Medulla oblongata (tissue), 1 donor: ENCODE measurements around the gene YPEL2.

Experiments used
- DNase-seq: peaks from one replicate; pipeline ENCODE4 v3.0.0-alpha.2; 2015; ENCODE audit errors: extremely low spot score

The YPEL2 gene

DNA sequence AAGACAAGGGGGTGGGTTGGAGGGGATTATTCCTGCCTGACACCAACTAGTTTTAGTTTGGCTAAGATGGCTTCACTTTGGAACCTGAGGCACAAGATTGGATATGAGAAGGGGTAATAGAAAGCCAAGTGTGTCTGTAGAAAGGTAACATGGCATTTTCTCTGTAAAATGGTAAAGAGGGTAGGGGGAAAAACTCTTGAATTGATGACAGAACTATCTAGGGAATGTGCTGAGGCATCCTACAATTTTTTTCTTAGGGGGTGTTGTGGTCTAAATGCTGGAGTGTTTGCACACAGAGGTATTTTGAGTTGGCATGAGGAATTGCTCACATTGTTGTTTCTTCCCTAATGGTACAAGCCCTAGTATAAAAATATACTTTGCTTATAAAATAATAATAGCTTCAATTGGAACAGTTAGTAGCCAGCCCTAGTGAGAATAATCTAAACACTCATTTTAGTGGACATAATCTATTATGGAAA lies 25.8 kb downstream of the YPEL2 start:
- no peak for DNase-seq

DNA sequence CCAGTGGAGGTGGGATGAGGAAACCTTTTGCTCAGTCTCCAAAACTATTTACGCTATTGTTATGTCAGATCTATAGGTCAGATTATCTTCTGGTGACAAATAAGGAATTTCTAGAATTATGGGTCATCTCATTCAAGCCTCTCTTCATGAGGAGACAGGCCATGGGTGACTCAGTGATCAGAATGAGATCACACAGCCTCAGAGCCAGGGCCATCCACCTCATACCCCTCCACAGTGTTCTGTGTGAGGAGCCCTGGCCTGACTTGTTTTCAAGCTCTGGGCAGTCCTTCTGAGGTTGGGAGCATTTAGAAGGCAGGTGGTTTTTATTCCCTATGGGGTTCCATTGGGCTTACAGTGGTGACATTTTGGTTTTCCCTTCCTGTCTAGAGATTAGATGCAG lies 26.5 kb downstream of the YPEL2 start:
- no peak for DNase-seq

- DNase-seq, result no peak
These were observed 29.9 kb downstream of the YPEL2 start for GRCh38 chr17:59361386-59361785.

- DNase-seq, result no peak
These were observed 30.7 kb downstream of the YPEL2 start for GRCh38 chr17:59361916-59362810.

DNA sequence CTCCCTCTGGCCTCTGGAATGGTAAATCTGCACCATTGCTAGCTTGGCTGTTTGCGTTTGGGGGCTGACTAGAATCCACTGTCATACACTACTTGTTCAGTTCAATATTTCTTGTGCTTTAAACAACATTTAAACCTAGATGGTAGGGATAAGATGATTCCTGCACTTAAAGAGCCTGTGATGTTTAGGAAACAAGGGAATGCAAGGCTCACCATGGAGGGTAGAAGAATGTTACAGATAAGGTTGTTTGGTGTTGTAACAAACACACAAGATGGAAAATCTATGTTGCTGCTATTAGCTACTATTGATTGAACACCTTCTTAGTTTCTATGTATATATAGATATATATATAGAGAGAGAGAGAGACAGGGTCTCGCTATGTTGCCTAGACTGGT lies 31.4 kb downstream of the YPEL2 start:
- DNase-seq, result no peak

DNA sequence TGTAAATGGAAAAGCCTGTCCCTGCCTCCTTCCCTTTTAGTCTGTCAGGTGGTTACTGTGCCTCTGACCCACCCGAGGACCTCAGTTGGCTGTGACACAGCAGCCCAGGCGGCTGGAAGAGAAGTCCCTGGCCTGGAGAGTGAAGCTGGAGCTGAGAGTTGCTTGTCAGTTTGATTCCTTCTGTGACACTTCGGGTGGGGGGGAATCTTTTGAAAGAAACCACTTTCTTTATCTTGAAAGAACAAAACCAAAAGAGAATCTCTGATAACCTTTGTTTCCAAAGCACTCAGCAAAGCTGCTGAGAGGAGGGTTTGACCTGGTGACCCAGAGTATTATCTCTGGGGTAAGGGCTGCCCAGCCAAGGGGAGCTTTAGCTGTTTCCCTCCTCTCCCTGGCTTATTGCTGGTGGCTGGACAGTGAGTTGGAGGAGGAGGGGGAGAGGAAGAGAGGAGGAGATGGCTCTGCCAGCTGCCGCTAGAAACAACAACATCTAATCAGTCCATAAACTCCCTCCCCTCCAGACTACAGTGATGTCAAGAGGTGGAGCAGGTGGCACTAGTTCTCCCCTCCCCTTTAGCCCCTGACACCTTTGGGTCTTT lies 34.0 kb downstream of the YPEL2 start:
- peak; percentile 84 for DNase-seq

DNA sequence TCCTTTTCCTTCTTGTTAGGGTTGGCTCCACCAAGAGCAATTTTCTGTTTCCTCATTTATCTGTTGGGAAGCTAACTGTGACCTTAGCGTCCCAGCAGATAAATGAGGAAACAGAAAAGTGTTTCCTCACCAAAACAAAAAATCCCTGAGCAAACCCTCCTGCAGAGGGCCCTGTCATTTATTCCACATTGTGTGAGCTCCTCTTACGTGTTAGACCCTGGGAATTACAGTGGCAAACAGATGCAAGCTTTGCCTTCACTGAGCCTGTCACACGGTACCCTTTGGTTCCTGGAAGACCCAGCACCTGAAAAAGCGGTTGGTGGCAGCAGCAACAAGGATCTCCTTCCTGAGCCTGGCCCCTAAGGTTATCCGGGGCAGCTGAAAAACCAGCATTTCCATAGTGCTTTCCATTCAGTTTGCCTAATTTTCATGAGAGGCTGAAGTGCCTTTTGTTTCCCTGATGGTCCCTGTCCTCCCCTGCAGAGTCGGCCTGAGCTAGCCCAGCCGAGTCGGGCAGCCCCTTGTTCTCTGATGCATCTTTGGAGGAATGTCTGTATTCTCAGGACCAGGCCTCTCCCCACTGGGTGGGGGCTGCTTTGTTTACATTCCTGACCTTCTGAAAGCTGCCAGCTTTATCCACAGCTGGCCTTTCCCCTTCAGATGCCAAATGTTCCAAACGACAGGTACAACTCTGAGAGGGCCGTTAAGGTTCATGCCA lies 34.7 kb downstream of the YPEL2 start:
- peak; percentile 59 for DNase-seq

- DNase-seq, result peak; percentile 72
These were observed 35.6 kb downstream of the YPEL2 start for GRCh38 chr17:59366773-59367656.

DNA sequence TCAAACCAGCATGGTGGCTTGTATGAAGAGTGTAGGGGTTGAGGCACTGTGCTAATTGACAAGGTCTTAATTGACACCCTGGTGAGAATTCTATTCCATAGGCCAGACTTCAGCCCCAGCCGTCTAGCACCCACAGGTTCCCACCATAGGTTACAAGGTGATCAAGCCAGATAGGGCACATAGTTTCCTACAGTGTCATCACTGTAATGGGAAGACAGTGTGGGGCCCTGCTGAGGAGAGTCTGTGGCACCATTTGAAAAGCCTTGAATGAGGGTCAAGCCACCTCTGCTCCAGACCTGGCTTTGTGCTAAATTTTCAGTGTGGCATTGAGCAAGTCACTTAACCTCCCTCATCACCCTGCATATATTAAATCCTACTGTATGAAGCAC lies 36.2 kb downstream of the YPEL2 start:
- no peak for DNase-seq

DNA sequence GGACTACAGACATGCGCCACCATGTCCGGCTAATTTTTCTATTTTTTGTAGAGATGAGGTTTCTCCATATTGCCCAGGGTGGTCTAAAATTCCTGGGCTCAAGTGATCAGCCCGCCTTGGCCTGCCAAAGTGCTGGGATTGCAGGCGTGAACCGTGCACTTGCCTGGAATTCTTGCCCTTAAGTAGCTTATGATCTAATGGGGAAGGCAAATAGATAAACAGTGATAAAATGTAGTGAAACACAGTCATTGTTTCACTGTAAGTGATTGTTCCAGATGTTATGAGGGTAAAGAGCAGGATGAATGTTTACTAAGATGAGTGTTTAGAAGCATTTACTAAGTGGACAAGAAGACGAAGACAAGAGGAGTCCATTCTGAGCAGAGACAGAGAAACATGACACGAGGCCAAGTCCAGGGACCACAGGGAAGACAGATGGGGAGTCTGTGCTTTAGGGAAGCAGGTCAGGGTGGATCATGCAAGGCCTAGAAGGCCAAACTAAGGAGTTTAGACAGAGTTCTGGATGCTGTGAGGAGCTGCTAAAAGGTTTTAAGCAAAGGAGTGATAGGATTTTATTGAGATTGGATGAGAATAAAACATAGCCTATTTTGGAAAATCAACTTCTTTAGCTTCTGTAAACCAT lies 36.9 kb downstream of the YPEL2 start:
- DNase-seq, result no peak

DNA sequence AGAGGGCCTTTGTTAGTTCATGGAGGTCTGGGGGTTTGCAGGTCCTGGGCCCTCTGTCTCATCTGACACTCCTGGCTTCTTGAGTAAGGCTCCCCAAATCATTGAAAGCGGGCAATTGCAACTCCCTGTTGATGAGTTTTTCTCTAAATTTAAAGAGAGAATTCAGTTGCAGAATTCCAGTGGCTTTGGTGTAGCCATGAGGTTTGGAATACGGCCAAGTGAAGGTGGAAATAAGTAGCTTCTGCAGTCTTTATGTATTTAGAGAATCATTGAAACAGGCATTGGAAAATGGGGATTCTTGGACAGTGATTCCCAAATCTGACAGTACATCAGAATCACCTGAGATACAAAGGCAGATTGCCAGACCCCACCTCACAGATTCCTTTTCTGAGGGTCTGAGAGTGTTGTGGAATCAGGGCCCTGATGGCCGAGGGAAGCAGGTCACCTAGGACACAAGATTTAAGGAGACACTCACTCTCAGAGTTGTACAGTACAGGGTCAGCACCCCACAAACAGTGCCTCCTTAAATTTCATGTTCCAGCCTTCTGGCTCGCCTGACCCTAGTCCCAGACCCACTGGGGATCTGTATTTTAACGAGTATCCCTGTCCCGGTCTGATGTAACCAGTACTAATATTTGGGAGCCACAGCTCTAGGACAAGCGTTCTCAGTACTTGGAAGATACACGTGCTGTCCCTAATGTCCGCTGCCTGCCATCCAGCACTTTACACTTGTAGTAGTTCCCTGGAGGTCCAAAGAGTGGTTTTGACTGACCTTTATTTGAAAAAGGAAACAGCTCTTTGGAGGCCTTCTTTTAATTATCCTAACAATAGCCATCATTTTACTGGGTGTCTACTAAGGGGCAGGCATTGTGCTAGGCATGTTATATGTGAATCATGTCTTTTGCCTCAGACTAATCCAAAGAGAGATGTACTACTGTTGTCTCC lies 37.8 kb downstream of the YPEL2 start:
- no peak for DNase-seq

GRCh38 chr17:59370593-59371299 lies 39.3 kb downstream of the YPEL2 start:
- DNase-seq, result no peak

DNA sequence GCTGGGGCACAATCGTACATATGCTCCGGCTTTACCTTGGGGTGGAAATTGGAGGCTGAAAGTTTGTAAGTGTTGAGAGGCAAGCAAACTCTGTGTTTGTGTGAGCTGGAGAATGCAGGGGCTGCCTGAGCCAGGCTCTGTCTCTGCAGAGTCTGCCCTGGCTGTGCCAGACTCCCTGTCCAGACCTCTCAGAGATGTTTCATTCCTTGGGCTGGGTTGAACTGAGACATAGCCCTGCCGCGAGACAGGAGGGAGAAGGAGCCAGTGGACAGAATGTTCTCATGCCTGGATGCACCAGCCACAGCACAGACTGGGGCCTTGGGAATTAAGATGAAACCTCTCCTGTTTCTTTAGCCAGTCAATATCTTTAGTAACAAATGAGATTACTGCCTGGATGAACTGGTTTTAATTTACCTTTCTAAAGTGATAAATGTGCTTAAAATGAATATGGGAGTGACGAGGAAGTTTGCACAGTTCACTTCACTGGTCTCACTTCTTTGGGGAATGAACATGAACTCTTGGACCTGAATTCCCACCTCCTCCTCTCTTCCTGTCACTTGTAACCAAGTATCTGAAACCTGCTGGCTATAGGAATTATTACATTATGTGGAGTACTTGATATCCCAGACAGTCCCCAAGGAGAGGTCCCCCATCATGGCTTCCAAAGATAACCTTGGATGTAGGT lies 40.1 kb downstream of the YPEL2 start:
- DNase-seq, result peak; percentile 71

DNA sequence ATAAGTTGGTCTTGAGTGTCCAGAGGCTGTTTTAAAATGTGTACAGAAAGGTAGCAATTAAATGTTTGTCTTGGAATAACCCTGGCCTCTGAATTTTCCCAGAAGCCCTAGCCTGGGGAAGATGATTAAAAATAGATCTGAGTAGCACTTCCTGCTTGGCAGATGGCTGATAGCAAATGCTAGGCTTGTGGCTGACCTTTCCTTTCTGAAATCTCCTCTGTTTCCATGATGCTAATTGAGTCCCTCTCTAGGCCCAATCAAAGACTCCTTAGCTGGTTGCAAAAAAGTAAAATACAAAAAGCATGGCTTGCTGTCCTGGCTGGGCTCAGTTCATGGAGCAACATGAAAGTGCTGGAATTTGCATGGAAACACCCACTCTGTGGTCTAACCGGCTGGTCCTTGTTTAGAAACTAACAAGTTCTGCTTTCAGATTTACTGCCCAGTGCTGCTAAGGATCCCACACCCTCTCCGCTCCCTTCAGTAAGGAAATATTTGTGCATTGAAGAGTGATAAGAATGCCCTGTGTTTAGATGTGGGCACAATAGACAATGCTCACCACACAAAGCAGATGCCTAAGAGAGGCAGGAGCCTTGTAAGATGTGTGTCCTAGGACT lies 40.8 kb downstream of the YPEL2 start:
- DNase-seq, result peak; percentile 82

- DNase-seq, result no peak
These were observed 42.5 kb downstream of the YPEL2 start for GRCh38 chr17:59373882-59374495.

GRCh38 chr17:59374612-59375011 lies 43.2 kb downstream of the YPEL2 start:
- DNase-seq, result no peak

- DNase-seq, result no peak
These were observed 44.4 kb downstream of the YPEL2 start for GRCh38 chr17:59375857-59376256.

- DNase-seq, result no peak
These were observed 45.1 kb downstream of the YPEL2 start for GRCh38 chr17:59376506-59376905.
